GM18511 (cell line): ENCODE results near the gene ZFP28.

ENCODE experiments used
- ATAC-seq: cut with Tn5 transposase; IDR thresholded peaks from one replicate; pipeline ENCODE4 v1.9.1; 2021; ENCODE audit warnings: mild to moderate bottlenecking, moderate library complexity; ENCODE audit not compliant: unreplicated experiment

Gene ZFP28

GRCh38 chr19:56594783-56595547, 56.2 kb downstream of the ZFP28 start, which contains the start of gene ZNF71:
Gene ZNF71 (plus strand): TSS chr19:56595302. CDS start chr19:56601559, 6,257 bp downstream.
- peak; percentile 96 for ATAC-seq

DNA sequence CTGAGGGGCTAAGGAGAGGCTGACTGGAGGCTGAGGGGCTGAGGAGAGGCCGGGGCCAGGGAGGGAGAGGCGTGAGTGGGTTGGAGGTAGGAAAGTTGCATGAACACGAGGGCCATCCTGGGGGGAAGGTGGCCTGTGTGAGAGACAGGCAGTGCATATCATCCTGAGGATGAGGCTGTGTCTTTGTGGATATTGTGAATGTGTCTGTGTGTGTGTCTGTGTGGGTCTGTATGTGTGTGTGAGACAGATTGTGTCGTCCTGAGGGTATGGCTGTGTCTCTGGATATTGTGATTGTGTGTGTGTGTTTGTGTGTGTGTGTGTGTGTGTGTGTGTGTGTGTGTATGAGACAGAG, 56.8 kb downstream of the ZFP28 start:
- peak; percentile 35 for ATAC-seq

- ATAC-seq = no peak
These were observed 57.9 kb downstream of the ZFP28 start for GRCh38 chr19:56596676-56597075.

GRCh38 chr19:56597696-56598095, 58.9 kb downstream of the ZFP28 start:
- ATAC-seq = no peak

DNA sequence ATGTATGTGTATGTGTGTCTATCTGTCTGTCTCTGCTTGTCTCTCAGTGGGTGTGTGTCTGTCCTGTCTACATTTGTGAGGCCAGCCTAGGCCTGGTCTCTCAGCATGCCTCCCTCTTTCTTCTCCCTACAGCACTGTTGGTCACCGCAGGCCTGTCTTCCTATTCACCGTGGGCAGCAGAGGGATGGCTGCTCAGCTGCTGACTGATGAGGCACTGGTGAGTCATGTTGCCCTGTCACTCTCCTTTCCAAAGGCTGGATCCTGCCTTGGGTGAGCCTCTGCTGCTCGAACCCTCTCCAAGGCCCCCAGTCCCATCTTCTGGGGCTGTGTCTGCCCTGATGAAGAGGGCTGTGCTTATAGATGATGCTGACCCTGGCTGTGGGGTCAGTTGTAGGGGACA, 62.6 kb downstream of the ZFP28 start:
- ATAC-seq = no peak

- ATAC-seq = no peak
These were observed 65.1 kb downstream of the ZFP28 start for GRCh38 chr19:56603829-56604228.
